Measurements from ENCODE around the gene SEC63.
A peak's percentile ranks its signal among the peaks of the same experiment; 100 is the strongest.

The SEC63 gene

GRCh38 chr6:107823047-107823557 is 134.9 kb downstream of the SEC63 start:
- H4K20me1 ChIP-seq (ENCODE audit: insufficient read depth, low read length): no peaks in the 10 kb centered on the region
- H3K4me1 ChIP-seq (ENCODE audit: low read length): peaks cover 23% of the 10 kb centered on the region
- TF ChIP-seq CTCF (IDR thresholded peaks at IDR 0.05; ENCODE audit: low read depth, low read length) (no peak), EZH2phosphoT487 (IDR thresholded peaks at IDR 0.05; ENCODE audit: low read depth) (no peak)
- H3K27ac ChIP-seq (ENCODE audit: low read length): no peak overlapping the region
- no peaks in the 10 kb centered on the region for H3K79me2 ChIP-seq (ENCODE audit: low read length)
- H3K4me3 ChIP-seq (ENCODE audit: low read length): peak overlapping the region; percentile 64
- no peaks in the 10 kb centered on the region for H3K9me3 ChIP-seq (ENCODE audit: insufficient read depth, low read length)
- peak overlapping the region; percentile 47 for H3K9ac ChIP-seq (ENCODE audit: low read length)
- peak overlapping the region; percentile 87 for H2AFZ ChIP-seq (ENCODE audit: low read depth, low read length)
- peak overlapping the region; percentile 77 for H3K4me2 ChIP-seq (ENCODE audit: low read length)
- no peaks in the 10 kb centered on the region for H3K27me3 ChIP-seq (ENCODE audit: low read depth, low read length)
- H3K36me3 ChIP-seq (replicated peaks; ENCODE audit: low read depth, low read length): no peaks in the 10 kb centered on the region

- no peak overlapping the region for H3K27ac ChIP-seq (ENCODE audit: low read length)
- H3K36me3 ChIP-seq (replicated peaks; ENCODE audit: low read depth, low read length): no peaks in the 10 kb centered on the region
- H3K4me2 ChIP-seq (ENCODE audit: low read length): peak overlapping the region; percentile 77
- H3K79me2 ChIP-seq (ENCODE audit: low read length): no peaks in the 10 kb centered on the region
- no peaks in the 10 kb centered on the region for H3K27me3 ChIP-seq (ENCODE audit: low read depth, low read length)
- peak overlapping the region; percentile 87; the same call in 1 of the 2 replicates for H2AFZ ChIP-seq (ENCODE audit: low read depth, low read length)
- no peaks in the 10 kb centered on the region for H4K20me1 ChIP-seq (ENCODE audit: insufficient read depth, low read length)
- TF ChIP-seq CTCF (IDR thresholded peaks at IDR 0.05; ENCODE audit: low read depth, low read length): no peak
- peaks cover 23% of the 10 kb centered on the region for H3K4me1 ChIP-seq (ENCODE audit: low read length)
- H3K9me3 ChIP-seq (ENCODE audit: insufficient read depth, low read length): no peaks in the 10 kb centered on the region
- peak overlapping the region; percentile 64 for H3K4me3 ChIP-seq (ENCODE audit: low read length)
- H3K9ac ChIP-seq (ENCODE audit: low read length): peak overlapping the region; percentile 47
These were observed 135.6 kb downstream of the SEC63 start for GRCh38 chr6:107822176-107823046.

- no peak for TF ChIP-seq CTCF (IDR thresholded peaks at IDR 0.05; ENCODE audit: low read depth, low read length)
- TF ChIP-seq EZH2phosphoT487 (IDR thresholded peaks at IDR 0.05; ENCODE audit: low read depth): no peak
- Histone ChIP-seq H3K79me2 (ENCODE audit: low read length) (no peaks in the 10 kb centered on the region), H3K4me1 (ENCODE audit: low read length) (peaks cover 23% of the 10 kb centered on the region), H3K36me3 (replicated peaks; ENCODE audit: low read depth, low read length) (no peaks in the 10 kb centered on the region), H3K4me3 (ENCODE audit: low read length) (no peak overlapping the region), H2AFZ (ENCODE audit: low read depth, low read length) (no peak overlapping the region), H3K27ac (ENCODE audit: low read length) (no peak overlapping the region), H3K27me3 (ENCODE audit: low read depth, low read length) (no peaks in the 10 kb centered on the region), H4K20me1 (ENCODE audit: insufficient read depth, low read length) (no peaks in the 10 kb centered on the region), H3K4me2 (ENCODE audit: low read length) (no peak overlapping the region), H3K9ac (ENCODE audit: low read length) (no peak overlapping the region), H3K9me3 (ENCODE audit: insufficient read depth, low read length) (no peaks in the 10 kb centered on the region)
These were observed 136.4 kb downstream of the SEC63 start for GRCh38 chr6:107821591-107821990.

GRCh38 chr6:107820338-107821261 is 137.4 kb downstream of the SEC63 start:
- TF ChIP-seq CTCF (IDR thresholded peaks at IDR 0.05; ENCODE audit: low read depth, low read length): no peak
- TF ChIP-seq EZH2phosphoT487 (IDR thresholded peaks at IDR 0.05; ENCODE audit: low read depth): no peak
- Histone ChIP-seq H2AFZ (ENCODE audit: low read depth, low read length) (no peak overlapping the region), H3K4me1 (ENCODE audit: low read length) (peaks cover 23% of the 10 kb centered on the region), H4K20me1 (ENCODE audit: insufficient read depth, low read length) (no peaks in the 10 kb centered on the region), H3K4me3 (ENCODE audit: low read length) (no peak overlapping the region), H3K27me3 (ENCODE audit: low read depth, low read length) (no peaks in the 10 kb centered on the region), H3K9me3 (ENCODE audit: insufficient read depth, low read length) (no peaks in the 10 kb centered on the region), H3K79me2 (ENCODE audit: low read length) (no peaks in the 10 kb centered on the region), H3K27ac (ENCODE audit: low read length) (no peak overlapping the region), H3K36me3 (replicated peaks; ENCODE audit: low read depth, low read length) (no peaks in the 10 kb centered on the region), H3K4me2 (ENCODE audit: low read length) (no peak overlapping the region), H3K9ac (ENCODE audit: low read length) (no peak overlapping the region)

All from OCI-LY3 (cell line).